Fibroblast of peridontal ligament (primary cell): ENCODE measurements around the gene ASB4.
"Not testable (repeated sequence)": the region's sequence is repeated elsewhere in the genome, so short reads cannot be mapped to it uniquely, and the experiment has no call there.

Experiments used
- DNase-seq: peaks from one replicate; pipeline ENCODE4 v3.0.0-alpha.2; 2010; ENCODE audit errors: extremely low read depth

ASB4 gene

DNA sequence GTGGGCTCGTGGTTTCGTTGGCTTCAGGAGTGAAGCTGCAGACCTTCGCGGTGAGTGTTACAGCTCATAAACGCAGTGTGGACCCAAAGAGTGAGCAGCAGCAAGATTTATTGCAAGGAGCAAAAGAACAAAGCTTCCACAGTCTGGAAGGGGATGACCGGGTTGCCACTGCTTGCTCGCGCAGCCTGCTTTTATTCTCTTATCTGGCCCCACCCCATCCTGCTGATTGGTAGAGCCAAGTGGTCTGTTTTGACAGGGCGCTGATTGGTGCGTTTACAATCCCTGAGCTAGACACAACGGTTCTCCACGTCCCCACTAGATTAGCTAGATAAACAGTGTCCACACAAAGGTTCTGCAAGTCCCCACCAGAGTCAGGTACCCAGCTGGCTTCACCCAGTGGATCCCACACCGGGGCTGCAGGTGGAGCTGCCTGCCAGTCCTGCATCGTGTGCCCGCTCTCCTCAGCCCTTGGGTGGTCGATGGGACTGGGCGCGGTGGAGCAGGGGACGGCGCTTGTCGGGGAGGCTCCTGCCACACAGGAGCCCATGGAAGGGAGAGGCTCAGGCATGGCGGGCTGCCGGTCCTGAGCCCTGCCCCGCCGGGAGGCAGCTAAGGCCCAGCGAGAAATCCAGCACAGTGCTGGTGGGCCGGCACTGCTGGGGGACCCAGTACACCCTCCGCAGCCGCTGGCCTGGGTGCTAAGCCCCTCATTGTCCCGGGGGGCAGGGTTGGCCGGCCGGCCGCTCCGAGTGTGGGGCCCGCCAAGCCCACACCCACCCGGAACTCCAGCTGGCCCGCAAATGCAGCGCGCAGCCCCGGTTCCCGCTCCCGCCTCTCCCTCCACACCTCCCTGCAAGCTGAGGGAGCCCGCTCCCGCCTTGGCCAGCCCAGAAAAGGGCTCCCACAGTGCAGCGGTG, 66.5 kb downstream of the ASB4 start:
- not testable (repeated sequence) for DNase-seq

DNA sequence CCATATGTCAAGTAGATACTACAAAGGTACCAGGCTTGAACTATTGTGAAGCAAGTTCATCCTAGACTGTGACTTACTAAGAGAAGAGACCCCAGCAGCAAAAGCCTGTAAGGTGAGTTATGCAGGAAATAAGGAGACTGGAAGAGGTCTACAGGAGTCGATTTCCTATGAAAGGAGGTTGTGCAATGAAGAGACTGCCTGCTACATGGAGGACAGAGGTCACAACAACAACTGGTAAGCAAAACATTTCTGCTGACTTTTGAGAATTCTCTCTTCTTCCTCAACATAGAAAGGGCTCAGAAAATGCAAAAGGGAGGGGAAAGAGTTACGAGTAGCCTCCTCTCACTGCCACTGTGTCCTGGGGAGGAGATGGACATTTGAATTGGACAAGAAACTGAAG, 68.2 kb downstream of the ASB4 start:
- DNase-seq, result no peak

DNA sequence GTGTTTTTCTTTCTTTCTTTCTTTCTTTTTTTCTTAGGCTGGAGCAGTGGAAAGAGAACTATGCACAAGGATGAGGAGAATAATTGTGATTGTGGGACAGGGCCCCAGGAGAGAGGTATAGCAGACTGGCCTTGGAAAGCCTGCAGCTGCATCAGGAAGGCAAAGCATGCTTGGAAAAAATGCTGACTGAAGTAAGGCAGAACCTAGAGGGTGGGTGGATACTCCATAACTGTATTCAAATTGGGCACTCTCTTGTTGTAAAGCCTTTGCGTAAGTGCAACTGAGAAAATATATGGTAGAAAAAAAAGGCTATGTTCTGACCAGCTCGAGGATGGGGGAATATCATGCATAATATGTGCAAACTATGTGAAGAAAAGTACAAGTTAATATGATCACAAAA, 71.0 kb downstream of the ASB4 start:
- DNase-seq, result no peak

DNA sequence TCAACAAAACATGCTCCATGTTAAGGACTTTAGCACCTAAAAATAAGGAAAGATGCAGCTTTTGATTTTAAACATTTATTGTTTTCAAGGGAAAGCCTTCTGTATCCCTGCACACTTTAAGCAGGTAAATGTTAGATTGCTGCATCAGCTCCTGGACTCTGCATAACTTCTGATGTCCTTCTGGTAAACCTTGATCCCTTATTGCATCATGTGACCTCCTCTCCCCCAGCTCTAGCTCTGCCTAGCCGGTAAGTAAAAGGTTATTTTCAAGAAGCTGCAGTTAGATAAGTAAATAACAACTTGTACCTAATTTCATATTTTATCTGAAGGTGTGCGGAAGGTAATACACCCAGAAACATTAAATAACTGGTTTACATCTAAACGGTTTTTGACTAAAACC, 73.1 kb downstream of the ASB4 start:
- DNase-seq, result no peak

DNA sequence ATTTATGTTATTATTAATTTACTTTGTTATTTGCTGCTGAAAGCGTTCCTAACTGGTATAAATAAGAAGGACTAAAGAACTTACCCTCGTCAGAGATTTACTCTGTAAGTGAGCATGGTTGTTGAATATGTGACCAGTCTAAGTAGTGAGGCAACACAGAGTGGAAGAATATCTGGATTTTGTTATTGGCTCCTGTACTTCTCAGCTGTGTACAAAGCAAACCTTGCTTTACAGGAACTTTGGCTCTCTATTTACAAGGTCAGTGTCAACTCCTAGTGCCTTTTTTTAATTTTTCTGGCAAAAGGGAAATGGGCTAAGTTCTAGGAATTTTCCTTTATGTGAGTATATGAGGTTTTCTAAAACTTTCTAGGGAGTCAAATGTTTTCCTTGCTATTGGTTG, 74.9 kb downstream of the ASB4 start:
- DNase-seq, result no peak

DNA sequence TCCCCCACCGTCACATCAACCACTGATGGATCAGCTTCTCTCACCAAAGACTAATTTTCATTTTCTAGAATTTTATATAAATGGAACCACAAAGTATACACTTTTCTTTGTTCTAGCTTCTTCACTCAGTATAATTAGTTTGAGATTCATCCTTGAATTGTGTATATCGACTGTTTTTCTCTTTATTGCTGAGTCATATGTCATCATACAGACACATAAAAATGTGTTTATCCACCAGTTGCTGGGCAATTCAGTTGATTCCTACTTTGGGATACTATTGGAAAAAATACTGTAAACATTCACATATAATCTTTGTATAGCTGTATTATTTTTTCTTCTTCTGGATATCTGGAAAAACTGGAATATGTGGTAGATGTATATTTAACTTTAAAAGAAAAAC, 84.0 kb downstream of the ASB4 start:
- no peak for DNase-seq

DNA sequence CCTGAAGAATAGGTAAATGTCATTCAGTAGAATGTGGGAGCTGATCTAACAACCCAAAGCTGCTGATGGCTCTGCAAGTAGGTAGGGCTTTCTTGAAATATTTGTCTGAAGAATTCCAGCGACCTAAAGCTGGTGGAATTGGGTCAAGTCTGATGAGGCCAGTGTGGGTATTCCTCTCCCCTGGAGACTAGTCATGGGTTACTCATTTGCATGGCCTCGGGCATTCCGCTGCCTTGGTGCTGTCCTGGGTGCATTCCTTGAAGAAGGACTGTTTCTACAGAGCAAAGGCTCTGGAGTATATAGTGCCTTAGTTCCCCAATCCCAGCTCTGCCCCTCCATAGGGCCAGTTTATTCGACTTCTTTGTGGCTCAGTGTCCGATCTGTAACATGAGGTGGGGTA, 91.4 kb downstream of the ASB4 start:
- no peak for DNase-seq

DNA sequence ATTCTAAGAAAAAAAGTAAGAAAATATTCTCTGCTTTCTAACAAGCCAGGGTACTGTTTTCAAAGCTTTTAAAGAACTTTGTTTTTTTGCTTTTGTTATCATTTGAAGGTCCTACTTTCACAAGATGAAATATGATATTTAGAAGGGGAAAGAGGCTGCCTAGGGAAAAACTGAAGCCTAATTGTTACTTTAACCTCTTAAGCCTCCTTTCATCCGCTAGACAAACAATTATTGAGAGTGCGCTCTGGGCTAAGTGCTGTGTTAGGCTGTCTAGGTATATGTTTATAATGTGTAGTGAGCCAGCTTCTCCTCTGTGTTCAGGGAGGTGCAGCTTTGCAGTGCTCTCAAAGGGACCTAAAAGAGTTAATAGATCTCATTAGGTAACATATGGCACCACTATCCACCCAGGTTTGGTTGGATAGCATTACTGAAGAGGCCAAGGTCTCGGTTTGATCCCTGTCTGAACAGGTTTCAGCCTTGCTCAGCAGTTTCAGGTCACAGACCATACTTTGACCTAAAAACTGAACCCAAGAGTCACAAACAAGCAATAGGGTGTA, 92.6 kb downstream of the ASB4 start:
- no peak for DNase-seq

DNA sequence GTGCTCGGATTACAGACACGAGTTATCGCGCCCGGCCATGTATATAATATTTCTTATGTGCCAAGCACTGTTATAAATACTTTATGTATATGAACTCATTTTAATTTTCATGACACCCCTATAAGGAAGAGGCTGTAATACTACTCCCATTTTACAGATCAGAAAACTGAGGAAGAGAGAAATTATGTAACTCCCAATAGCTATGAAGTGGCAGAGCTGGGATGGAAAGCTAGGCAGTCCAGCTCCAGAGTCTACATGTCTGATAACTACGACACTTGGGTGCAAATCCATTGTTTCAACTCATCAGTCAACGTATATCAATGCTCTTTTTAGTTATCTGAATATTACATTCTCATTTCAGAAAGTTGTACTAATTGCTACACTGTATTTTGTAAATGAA, 93.6 kb downstream of the ASB4 start:
- no peak for DNase-seq

DNA sequence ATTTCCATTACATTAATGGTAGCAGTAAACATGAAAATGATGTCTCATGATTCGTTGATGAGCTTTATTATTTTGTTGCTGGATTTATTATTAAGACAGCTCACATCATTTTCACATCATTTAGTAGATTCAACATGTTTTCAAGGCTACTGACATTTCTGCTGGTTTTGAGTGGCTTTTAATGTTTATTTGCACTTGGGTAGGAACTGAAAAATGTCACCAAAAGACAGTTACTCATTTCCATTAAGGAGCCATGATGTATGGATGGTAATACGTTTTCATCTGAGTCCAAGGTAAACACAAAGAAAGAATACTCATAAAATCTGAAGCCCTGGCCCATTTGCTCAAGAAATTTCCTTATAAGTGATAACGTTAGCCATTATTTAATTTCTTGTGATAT, 95.7 kb downstream of the ASB4 start:
- no peak for DNase-seq

DNA sequence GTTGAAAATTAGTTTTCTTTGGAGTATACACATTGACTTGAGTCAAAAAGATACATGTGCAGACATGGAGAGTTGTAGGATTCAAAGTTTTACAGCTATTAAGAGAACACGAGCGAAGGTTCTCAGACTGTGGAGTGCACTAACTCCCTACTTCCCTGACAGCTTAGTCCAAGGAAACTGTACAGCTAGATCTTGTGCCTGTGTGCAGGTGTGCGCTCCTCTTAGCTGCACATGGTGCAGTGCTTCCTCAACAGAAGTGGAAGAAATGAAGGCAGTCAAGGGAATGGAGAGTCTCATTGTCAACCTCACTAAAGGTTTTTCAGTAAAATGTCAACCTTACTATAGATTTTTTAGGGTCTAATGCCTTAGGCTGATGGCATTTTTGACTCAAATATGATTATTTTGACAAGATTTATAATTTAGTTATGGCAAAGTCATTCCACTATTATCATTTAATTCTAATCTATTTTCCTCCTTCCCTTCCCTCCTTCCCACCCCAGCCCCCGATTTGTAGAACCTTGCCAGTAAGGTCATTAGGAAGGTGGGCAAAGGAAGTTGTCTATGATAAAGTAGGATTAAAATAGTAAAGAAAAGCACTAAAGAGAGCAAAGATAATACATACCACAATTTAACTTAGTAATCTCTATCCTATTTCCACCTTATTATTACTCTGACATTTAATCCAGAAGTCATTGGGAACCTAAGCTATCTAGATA, 97.0 kb downstream of the ASB4 start:
- no peak for DNase-seq

DNA sequence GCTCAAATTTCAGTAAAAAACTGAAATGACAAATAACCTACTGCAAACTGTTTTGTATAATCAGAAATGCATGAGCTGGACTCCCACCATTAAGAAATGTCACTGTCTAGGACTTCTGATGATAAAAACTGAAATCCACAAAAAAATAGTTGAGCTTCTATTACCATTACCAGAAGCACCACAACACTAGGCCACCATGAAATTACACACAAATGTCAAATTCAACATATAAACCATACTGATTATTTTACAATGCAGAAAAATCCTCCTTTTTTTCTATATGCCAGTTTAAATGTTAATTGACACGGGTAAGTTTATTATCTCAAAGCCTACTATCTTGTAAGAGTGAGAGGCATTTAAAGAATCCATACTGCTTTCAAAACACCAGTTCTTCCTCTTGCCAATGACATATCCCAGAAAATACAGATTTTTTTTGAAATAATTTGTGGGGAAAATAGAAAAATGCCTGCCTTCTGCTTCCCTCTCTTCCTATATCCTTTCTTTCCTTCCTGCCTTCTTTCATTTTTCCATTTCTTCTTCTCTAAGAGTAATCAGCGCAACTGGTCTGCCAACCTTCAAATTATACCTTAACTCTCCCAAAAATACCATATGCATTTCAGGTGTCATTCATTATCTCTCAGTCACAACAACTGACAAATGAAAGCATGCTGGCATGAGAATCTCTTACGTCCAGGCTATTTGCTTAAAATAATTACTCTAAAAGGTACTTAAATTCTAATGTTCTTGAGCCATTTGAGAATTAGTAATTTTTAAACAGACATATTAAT, 98.3 kb downstream of the ASB4 start:
- DNase-seq, result no peak

DNA sequence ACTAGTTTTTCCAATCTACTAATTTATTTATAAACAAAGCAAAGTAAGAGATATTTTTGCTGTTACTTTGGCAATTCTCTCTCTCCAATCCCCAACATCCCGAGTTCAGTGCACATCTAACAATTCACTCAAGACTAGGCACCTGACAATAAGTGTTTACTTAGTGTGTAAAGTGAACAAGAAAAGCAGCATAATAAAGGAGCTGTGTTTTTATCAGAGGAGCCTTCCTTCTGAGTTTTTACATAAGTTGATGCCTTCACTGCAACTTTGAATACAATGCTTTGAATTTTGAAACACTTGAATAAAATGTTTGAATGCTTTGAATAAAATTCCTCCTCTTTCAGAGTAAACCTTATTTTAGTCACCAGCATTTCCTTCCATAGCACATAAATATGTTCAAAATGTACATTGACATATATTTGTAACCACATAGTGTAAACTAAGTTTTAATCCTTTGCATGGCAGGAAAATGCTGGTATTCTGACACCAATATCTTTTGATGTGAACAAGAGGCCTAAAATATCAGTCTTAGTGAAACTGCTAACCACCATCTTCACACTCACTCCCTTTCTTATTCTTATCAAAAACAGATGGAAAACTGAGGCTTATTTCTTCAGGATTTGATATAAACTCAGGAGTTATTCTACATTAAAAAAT, 99.2 kb downstream of the ASB4 start:
- DNase-seq, result no peak

DNA sequence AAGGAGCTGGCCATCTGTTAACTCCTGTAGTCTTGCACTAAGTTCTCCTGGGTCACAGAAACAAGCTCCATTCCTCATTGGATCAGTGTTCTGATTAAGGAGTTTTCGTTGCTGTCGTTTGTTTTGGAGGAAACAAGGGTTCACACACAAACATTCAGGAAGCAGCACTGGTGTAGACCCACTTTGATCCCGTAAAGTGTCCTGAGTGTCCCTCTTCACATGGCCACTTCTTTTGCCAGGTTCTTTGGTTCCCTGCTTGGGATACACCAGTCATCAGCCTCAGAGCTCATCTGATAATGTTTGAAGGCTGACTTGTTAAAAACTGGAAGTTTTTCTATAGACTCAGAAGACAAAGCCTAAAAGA, 99.7 kb downstream of the ASB4 start:
- DNase-seq, result no peak

DNA sequence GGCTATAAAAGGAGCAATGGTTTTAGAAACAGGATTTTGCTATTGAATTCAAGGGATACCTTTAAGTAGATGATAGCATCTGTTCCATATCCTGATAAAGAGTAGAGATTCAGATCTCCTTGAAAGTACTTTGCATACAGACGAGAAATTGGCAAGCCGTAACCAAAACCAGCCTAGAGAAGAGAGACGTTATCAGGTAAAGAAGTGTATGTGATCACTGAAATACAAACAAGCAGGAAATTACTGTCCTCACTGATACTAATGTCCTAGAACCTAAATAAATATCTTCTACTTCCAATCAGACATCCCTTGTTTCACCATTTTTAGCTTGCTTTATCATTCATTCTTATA, 101.2 kb downstream of the ASB4 start:
- DNase-seq, result no peak

DNA sequence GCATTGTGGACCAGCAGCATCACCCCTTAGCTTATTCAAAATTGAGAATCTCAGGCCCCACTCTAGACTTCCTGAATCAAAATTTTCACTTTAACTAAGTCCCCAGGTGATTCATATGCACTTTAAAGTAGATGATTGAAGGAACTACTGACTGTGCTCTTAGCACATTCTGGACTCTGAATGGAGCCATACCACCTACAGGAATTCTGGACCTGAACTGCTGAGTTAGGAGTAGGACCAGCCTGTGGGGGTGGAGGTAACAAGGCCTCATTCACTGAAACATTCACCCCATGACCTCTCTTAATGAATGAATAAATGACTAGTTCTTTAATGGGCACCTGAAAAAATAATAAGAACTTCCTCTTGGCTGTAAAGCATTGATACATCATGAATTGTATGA, 103.3 kb downstream of the ASB4 start:
- no peak for DNase-seq

DNA sequence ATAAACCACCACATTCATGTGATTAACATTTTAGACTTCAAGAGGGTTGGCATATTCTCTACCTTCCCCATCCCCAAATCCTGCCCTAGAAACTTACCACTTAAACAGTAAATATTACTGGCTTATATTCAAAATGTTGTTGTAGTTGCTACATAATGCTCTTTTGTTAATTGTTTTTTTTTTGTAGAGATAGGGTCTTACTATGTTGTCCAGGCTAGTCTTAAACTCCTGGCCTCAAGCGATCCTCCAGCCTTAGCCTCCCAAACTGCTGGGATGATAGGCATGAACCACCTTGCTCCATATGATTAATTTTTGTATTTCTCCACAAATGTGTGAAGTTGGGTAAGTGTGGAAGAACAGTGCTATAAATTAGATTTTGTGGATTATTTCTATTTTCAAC, 104.0 kb downstream of the ASB4 start:
- DNase-seq, result no peak
